ENCODE data around the gene SLC15A3.

The SLC15A3 gene

DNA sequence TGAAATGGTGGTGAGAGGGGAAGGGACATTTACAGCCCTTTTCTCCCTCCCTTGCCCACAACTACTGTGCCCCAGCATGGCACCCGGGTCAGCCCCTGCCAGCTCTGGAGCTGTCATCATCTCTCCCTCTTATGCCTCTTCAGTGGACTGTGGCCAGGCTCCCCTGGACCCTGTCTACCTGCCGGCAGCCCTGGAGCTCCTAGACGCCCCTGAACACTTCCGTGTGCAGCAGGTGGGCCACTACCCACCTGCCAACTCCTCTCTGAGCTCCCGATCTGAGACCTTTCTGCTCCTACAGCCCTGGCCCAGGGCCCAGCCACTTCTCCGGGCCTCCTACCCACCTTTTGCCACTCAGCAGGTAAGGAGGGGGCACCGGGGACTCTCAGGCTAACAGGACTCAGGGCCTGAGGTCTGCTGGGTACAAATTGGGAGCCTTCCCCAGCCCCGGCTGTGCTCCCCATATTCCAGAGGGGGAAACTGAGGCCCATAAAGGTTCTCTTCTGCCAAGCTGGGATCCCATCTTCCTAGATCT lies 24.8 kb downstream of the SLC15A3 start:
- no peak for DNase-seq

DNA sequence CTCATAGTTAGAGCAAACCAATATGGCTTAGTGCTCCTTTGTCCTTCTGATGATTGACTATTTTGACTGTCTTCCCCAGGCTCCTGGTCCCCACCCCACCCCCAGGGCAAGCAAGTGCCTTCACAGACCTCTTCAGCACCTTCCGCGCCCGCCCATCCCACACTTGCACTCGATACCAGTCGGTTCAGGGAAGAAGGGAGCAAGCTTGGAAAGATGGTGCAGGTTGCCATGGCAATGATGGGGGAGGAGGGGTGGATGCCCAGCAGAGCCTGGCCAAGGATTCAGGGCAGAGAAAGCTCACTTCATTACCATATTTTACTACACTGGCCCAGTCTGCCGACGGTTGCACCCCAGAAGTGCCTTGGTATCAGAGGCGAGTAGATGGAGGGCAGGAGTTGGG lies 25.5 kb downstream of the SLC15A3 start:
- no peak for DNase-seq

DNA sequence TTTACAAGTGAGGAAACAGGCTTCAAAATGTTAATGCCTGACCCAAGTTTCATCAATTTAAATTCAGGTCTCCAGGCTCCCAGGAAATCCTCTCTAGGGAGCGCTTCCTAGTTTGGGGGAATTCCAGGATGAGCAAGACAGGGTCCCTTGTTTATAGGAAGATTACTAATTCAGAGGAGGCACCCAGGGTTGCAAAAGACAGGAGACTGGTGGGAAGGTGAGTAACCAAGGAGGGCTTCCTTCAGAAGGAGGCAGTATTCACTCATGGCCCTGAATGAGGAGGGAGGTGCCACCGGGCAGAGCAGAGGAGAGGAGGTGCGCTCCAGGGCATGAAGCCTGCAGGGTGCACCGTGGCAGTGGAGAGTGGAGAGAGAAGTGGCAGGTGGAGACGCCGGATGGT lies 26.1 kb downstream of the SLC15A3 start:
- DNase-seq, result peak; percentile 59

DNA sequence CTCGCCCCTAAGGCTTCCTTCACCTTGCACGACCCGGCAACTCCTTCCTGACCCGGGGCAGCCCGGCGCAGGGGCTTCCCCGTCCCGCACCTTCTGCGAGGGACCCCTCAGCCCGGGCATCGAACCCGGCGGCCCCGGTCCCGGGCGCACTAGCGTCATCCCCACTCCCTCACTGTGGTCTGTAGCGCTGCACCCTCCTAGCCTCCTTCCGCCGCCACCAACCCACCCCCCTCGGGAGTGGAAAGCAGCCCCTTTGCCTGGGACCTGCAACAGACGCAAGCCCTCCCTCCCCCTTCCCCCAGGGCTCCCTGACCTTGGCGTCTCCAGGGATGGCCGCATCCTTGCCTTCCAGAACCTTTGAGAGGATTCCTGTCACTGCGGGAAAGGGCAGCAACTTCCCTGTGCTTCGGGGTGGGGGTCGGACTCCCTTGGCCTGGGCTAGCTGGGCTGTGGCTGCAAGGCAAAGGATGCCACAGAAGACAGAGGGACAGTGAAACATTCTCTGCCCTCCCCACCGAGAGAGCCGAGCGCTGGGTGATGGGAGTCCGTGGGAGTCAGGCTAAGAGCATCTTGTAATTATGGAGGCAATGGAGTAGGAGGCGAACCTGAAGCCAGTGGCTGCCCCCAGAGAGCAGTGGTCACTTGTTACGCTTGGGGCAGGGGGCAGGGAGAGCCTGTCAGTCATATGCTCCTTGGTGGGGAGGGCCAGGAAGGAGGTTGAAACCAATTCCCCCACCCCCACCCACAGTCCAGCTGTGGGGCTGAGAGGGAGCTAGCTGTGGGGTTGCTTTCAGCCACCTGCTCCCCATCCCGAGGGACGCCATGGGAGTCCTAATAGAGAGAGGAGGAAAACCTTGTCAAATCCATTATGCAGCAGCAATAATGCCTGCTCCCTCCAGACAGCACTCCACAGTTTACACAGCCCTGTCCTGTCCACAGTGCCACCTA lies 26.8 kb downstream of the SLC15A3 start:
- DNase-seq, result no peak

DNA sequence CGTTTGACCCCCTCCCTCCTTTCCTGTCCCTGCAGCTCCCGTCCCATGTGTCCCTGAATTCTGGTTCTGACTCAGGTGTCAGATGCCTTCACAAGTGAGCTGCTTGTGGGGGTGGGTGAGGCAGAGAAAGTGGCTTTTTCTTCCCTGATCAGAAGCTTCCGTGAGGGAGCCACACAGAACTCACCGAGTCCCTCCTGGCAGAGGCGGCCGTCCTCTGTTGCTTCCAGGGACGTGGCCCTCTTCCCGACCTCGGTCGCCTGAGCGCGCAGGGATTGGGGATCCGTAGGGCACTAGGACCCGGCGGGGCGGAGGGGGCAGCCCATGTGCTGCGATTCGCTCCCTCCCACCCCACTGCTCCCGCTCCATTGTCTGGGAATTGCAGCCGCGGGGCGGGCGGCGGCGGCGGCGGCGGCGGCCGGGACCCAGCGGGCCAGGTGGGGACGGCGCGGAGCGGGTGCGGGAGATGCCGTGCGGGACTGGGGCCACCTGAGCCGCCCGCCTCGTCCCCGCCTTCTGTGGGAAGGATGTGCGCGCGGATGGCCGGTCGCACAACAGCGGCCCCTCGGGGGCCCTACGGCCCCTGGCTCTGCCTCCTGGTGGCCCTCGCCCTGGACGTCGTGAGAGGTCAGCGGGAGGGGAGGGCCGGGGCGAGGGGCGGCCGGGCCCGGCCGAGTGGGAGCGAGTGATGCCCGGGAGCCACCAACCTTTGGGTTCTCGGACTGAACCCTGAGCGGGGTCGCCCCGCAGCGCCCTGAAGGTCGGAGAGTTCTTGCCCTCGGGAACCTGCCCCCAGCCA lies 27.7 kb downstream of the SLC15A3 start, which contains the start of gene TMEM132A:
TSS of gene TMEM132A (plus strand) at position 351 of the 796 bp plus-strand sequence. CDS start at position 525, 174 bp downstream.
- peak; percentile 61 for DNase-seq

DNA sequence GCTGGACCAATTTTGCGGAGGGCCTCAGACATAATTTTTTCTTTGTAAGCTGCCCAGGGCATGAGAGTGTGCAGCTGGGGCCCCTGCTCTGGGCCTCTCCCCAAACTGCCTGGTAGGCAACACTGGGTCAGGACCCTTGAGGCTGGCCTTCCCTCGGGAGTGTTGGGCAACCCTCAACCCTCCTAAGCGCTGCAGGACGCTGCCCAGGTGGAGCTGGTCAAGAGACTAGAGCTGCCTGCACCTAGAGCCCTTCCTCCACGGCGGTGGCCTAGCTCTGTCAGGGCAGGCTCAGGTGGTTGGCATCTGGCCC lies 28.2 kb downstream of the SLC15A3 start:
- no peak for DNase-seq

DNA sequence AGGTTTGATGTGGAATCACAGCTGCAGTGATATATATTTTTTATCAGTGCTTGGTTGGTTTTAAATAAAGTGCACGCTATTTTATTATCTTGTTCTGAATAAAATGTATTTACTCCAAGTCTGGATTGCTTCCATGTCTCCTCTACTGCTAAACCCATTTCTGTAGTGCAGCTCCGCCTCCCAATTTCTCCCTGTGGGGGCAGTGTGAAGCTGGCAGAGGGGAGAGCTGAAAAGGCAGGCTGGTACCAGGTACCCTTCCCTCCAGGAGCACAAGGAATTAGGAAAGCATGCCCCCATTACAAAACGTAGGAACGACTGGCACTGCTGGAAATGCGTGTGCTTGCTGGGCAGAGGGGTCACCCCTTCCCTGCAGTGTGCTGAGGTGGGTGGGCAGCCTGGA lies 28.6 kb downstream of the SLC15A3 start:
- no peak for DNase-seq

DNA sequence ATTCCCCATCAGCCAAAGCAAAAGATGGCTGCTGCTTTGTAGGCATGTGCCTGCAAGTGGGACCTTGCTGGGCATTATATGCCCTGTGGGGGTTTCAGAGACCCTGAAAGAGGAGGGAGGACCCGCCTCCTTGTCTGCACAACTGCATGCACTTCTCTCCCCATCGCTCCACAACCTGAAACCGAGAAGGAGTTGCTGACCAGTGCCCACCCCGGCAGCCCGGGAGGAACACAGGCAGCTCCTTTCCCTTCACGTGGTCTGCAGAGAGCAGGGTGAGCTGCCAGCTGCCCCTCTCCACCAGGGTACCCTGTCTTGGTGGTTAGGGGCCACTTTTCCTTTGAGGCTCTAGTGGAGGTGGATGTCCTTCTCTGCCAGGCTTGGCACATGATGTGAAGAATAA lies 29.1 kb downstream of the SLC15A3 start:
- DNase-seq, result no peak

DNA sequence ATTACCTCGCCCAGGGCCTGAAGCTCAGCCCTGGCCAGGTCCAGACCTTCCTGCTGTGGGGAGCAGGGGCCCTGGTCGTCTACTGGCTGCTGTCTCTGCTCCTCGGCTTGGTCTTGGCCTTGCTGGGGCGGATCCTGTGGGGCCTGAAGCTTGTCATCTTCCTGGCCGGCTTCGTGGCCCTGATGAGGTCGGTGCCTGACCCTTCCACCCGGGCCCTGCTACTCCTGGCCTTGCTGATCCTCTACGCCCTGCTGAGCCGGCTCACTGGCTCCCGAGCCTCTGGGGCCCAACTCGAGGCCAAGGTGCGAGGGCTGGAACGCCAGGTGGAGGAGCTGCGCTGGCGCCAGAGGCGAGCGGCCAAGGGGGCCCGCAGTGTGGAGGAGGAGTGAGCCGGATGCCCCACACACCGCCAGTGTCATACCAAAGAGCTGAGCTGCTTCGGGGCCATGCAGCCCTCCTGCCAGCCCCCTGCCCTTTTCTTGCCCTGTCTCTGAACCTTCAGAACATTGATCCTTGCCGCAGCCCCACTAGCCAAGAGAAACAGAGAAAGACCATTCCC lies 30.1 kb downstream of the SLC15A3 start:
- no peak for DNase-seq

DNA sequence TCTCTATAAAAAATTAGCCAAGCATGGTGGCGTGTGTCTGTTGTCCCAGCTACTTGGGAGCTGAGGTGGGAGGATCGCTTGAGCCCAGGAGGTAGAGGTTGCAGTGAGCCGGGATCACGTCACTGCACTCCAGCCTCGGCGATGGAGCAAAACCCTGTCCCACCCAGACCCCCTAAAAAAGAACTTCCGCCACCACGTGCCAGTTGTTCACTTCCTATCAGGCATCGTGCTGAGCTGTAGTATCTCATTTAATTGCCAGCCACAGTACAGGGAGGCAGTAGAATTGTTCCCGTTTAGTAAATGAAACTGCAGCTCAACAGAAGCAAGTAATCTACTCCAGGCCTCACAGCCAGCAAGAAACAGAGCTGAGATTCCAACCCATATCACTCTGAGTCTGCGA lies 30.7 kb downstream of the SLC15A3 start:
- no peak for DNase-seq

DNA sequence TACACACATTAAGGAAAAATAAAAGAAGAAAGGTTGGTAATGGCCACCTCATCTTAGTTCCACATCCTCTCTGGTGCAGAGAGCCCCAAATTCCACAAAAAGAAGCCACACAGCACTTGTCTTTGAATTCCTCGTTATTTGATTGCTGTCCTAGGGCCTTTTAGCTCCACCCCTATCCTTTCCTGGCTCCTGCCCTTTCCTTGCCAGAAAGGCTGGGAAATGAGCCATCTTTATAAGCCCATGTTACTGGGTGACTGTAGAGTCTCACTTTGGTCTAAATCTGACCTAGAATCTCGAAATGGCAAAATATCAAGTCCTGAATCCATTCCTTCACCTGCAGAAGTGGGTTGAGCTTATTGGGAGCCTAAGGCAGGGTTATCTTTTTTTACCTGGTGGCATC lies 32.0 kb downstream of the SLC15A3 start:
- no peak for DNase-seq

DNA sequence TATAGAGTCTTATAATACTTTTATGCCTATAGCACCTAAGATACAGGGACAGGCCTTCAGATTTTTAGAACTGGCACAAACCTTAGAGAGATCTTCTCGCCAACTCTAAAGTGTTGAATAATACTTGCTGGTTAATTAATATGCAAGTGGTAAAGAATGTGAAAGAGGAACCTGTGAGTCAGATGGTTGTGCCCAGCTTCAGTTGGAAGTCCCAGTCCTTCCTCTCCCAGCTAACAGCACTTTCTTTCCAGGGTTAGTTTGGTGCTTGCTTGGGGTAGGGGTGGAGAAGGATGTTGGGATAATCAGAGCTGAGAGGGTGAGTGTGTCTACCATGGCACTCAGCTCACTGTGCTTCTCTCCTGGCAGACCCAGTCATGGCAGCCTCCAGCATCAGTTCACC lies 32.7 kb downstream of the SLC15A3 start:
- no peak for DNase-seq

DNA sequence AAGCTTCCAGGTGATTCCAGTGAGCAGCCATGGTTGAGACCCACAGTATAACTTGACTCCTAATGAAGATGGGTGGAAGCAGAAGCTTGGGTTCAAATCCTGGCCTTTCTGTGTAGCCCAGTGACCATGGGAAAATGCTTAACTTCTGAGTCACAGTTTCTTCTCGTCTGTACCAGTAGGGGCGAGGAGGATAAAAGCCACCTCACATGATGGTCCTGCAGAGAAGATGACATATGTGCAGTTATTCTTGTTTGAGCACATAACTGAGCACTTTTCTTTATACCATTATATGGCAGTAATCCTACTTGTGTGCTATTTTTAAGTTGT lies 33.1 kb downstream of the SLC15A3 start:
- DNase-seq, result no peak

DNA sequence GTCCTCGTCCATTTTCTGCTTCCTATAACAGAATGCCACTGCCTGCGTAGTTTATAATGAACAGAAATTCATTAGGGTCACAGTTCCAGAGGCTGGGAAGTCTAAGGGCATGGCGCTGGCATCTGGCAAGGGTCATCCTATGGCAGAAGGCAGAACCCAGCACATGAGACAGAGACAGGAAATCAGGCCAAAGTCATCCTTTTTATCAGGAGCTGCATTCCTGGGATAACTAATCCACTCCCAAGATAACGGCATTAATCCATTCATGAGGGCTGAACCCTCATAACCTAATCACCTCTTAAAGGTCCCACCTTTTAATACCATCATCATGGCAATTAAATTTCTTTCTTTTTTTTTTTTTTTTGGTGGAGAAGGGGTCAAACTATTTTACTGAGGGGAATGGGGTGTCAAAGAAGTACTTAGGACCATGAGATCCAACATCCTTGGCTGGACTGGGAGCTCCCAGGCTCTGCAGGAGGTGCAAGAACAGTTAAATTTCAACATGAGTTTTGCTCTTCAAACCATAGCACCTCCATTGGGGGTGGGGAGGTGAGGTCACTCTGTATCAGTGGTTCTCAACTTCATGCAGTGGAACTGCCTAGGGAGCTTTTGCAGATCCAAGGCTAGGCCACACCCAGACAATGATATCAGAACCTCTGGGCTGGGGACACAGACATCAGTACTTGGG lies 33.6 kb downstream of the SLC15A3 start:
- no peak for DNase-seq

DNA sequence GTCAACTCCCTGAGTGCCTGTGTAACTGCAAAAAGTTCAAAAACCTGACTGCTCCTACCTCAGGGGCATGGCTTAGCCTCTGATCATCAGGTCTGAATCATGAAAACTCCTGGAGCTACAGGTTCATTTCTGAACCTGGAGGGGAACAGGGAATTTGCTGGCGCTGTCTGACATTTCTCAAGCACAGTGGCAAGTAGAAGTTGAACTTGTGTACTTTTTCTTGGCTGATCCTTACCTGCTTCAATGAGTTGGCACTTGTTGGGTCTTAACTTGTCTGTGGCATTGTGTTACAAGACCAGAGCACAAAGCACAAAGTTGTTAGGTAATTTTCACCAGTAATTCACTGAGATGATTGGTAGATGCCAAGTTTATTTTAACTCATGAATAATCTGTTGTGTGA lies 34.7 kb downstream of the SLC15A3 start:
- no peak for DNase-seq

DNA sequence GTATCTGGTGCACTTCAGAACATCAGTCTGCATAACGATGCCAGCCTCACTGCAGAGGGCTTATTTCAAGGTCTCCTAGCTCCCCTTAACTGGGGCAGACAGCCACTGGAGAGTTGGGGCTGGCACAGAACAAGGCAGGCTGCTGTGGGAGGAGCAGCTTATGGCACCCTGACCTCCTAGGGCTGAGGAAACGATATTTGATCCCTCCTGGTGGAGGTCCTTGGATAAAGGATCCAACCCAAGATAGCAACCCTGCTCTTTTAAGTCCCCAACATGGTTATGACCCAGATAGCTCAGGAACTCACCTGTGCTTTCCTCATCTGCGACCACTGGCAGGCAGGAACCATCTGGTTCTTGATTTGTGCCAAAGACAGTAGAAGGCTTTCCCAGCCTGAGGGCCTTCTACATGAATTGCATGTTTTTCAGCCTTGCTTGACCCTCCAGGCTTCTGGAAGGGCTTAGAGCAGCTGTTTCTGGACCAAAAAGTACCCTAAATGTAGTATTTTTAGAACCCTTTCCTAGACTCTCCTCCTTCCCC lies 35.2 kb downstream of the SLC15A3 start:
- DNase-seq, result no peak

DNA sequence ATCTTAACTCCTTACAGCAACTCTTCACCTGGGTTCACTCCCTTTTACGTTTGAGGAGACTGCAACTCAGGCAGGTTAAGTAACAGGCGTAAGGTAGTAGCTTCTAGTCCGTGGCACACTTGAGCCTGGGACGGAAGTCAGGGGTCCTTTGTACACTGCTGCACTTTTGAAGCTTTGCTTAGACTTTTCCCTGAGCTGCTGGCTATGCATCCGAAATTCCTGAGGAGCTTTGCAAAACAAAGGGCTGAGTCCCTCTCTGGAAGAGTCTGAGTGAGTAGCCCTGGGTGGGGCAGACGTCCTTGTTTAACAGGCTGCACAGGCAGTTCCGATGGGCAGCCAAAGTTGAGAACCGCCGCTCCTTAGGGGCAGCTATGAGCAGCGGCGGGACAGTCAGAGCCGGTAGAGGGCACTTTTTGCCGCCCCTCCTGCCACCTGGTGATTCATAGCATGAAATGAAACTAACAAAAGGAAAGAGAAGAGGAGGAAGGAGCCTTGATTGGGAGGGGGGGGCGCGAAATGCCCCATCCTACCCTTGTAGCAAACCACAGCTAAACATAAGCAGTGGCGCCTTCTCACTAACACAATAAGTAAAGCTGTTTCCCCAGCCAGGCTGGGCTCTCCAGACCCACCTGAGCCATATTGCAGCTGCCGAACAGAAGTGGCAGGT lies 36.6 kb downstream of the SLC15A3 start:
- DNase-seq, result peak; percentile 35

DNA sequence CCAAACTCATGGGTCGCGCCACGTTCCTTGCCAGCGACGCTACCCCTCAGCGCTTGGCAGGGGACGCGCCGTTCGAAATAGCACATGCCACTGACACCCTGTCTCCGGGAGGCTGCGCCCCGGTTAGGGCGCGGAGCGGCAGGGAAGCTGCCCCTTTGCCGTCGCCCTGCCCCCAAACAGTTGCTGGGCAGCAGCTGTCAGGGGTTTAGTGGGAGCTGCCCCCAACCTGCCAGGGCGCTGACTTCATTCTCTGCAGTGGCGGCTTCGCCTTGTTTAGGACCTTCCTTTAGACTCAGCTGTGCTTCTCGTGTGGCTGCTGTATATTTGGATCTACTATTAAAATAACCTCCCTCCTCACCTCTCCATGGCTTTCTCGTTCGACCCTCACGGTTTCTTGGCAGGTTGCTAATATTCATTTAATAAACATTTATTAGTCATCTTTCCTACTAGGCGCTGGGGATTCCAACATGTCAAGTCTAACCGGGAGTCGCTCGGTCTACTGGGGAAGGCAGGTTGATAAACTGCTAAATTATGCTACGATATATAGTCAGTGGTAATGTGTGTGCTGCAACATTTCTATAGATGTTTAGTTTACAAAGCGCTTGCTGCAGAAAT lies 37.2 kb downstream of the SLC15A3 start:
- DNase-seq, result no peak

DNA sequence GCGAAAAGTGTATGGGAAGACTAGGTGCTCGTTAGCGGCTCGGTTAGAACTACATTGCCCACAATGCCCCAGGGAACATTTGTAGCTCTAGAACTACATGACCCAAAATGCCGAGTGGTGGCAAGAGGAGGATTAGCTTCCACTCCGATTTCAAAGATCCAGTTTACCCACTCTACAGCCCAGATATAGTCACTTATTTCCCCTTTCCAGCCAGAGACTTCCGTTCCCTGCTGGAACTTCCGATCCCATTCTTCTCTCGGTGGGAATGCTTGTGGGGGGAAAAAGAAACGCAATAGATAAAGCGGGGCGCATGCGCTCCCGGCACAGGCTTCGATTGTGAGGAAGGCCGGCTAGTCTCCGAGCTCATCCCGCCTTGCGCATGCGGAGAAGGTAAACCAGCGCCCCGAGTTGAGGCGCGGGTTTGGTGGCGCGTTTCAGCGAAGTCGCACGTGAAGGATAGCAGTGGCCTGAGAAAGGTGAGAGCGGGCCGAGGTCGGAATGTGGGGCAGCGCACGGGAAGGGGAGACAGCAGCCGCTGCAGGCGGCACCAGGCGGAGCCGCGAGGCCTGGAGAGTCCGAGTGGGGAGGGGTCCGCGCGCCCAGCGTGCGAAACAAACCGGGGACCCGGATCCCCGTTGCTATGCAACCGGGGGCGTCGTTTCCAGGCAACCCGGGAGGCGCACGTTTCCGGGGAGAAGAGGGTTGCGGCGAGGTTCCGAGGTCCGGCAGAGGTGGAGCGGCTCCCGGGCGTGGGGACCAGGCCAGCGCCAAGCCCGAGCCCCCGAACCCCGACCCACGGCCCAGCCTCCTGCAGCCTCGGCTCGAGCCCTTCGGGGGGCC lies 38.0 kb downstream of the SLC15A3 start, which contains the start of gene TMEM109:
TSS of gene TMEM109 (plus strand) at position 366 of the 840 bp plus-strand sequence. CDS start 5,536 bp downstream, outside the sequence.
- DNase-seq, result peak; percentile 74

DNA sequence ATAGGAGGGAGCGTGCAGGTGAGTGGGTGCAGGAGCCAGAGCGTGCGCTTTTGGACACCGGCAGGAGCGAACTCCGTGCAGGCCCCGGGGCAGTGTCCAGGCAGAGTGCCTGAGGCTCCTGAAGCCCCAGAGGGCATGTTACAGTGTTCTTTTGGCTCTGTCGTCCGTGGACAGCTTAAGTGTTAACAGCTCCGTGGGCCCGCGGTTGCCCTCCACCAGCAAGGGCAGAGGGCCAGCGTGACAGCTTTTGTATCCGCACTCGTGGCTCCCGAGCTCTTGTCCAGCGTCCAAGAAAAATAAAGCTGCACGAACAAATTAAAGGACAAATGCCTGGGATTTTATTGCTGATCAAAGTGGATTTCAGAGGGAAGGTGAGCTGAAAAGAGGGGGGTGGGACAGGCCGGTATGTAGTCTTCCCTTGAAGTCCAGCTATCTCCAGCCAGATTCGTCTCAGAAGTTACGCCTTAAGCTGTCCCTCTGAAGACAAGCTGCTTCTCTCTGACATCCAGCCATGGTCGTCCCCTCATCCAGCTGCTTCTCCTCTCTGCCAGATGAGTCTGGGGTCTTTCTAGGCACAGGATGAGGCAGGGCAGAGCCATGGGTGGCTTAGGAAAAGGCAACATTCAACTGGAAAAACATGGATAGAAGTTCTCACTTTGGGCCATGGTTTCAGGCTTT lies 39.0 kb downstream of the SLC15A3 start:
- no peak for DNase-seq
